Trophoblast cell (in vitro differentiated cells and primary cell): ENCODE results near the gene KCNN3.

Experiments used
- DNase-seq, 2 donors: peaks; one replicate each; pipeline ENCODE4 v3.0.0-alpha.2; 2016
- H2AFZ ChIP-seq: 2 replicates; pipeline ENCODE4 v1.6.1; 2013; ENCODE audit warnings: low read length, moderate library complexity, mild to moderate bottlenecking; ENCODE audit not compliant: insufficient read depth, poor library complexity
- H2AK5ac ChIP-seq: 2 replicates; pipeline ENCODE4 v1.6.1; 2013; ENCODE audit warnings: mild to moderate bottlenecking, low read length
- H2BK120ac ChIP-seq: 2 replicates; pipeline ENCODE4 v1.6.1; 2013; ENCODE audit warnings: low read length, mild to moderate bottlenecking, moderate library complexity; ENCODE audit not compliant: insufficient read depth, poor library complexity
- H2BK12ac ChIP-seq: 2 replicates; pipeline ENCODE4 v1.6.1; 2013; ENCODE audit warnings: mild to moderate bottlenecking, low read length, moderate library complexity
- H2BK5ac ChIP-seq: 2 replicates; pipeline ENCODE4 v1.6.1; 2013; ENCODE audit warnings: low read length, low read depth, moderate library complexity, mild to moderate bottlenecking; ENCODE audit not compliant: poor library complexity
- H3K14ac ChIP-seq: 2 replicates; pipeline ENCODE4 v1.6.1; 2013; ENCODE audit warnings: mild to moderate bottlenecking, low read length
- H3K18ac ChIP-seq: 2 replicates; pipeline ENCODE4 v1.6.1; 2013; ENCODE audit warnings: mild to moderate bottlenecking, low read length
- H3K23ac ChIP-seq: 2 replicates; pipeline ENCODE4 v1.6.1; 2013; ENCODE audit warnings: low read length
- H3K27ac ChIP-seq: 2 replicates; pipeline ENCODE4 v1.5.1; 2013; ENCODE audit warnings: low read depth, mild to moderate bottlenecking, inconsistent platforms, low read length, moderate library complexity
- H3K27me3 ChIP-seq: 2 replicates; pipeline ENCODE4 v1.6.1; 2013; ENCODE audit warnings: inconsistent platforms, mild to moderate bottlenecking, low read length, moderate library complexity; ENCODE audit not compliant: insufficient read depth
- H3K36me3 ChIP-seq, 2 experiments: 1 replicate in 1 of 2; 2 replicates in 1 of 2; pipeline ENCODE4 v1.6.1; 2013; ENCODE audit warnings: low read length in 2 of 2, mild to moderate bottlenecking in 2 of 2, moderate library complexity in 1 of 2; ENCODE audit not compliant: insufficient read depth in 2 of 2, control insufficient read depth in 1 of 2
- H3K4ac ChIP-seq: 2 replicates; pipeline ENCODE4 v1.6.1; 2013; ENCODE audit warnings: low read depth, mild to moderate bottlenecking, low read length, moderate library complexity
- H3K4me1 ChIP-seq, 2 experiments: 1 replicate in 1 of 2; 2 replicates in 1 of 2; pipeline ENCODE4 v1.6.1; 2013; ENCODE audit warnings: low read length in 2 of 2, mild to moderate bottlenecking in 2 of 2, moderate library complexity in 1 of 2; ENCODE audit not compliant: insufficient read depth in 2 of 2, control insufficient read depth in 1 of 2
- H3K4me2 ChIP-seq: 2 replicates; pipeline ENCODE4 v1.6.1; 2013; ENCODE audit warnings: inconsistent platforms, mild to moderate bottlenecking, low read length, moderate library complexity
- H3K4me3 ChIP-seq: 2 replicates; pipeline ENCODE4 v1.5.1; 2013; ENCODE audit warnings: mild to moderate bottlenecking, low read depth, low read length, inconsistent platforms
- H3K79me1 ChIP-seq: one replicate; pipeline ENCODE4 v1.6.1; 2013; ENCODE audit warnings: low read length
- H3K79me2 ChIP-seq: 2 replicates; pipeline ENCODE4 v1.6.1; 2013; ENCODE audit warnings: low read length, mild to moderate bottlenecking; ENCODE audit not compliant: control insufficient read depth, insufficient read depth, poor library complexity
- H3K9ac ChIP-seq: 2 replicates; pipeline ENCODE4 v1.6.1; 2013; ENCODE audit warnings: mild to moderate bottlenecking, low read length
- H3K9me3 ChIP-seq: 2 replicates; pipeline ENCODE4 v1.6.1; 2013; ENCODE audit warnings: low read depth, mild to moderate bottlenecking, control low read depth, inconsistent platforms, low read length; ENCODE audit not compliant: insufficient read depth
- H4K12ac ChIP-seq: 2 replicates; pipeline ENCODE4 v1.6.1; 2013; ENCODE audit warnings: low read depth, mild to moderate bottlenecking, low read length, moderate library complexity
- H4K8ac ChIP-seq: 2 replicates; pipeline ENCODE4 v1.6.1; 2013; ENCODE audit warnings: low read depth, mild to moderate bottlenecking, low read length, moderate library complexity
- H4K91ac ChIP-seq: one replicate; pipeline ENCODE4 v1.6.1; 2013; ENCODE audit warnings: low read depth, mild to moderate bottlenecking, low read length, moderate library complexity
- WGBS: extraction: QIAGEN DNeasy Blood & Tissue Kit; methylation state at CpG from one replicate; pipeline ENCODE4 v1.1.7; 2013; ENCODE audit warnings: missing lambda C conversion rate; ENCODE audit not compliant: insufficient read length, insufficient coverage; ENCODE audit errors: extremely low coverage; 5-methylcytosine and 5-hydroxymethylcytosine counted together

KCNN3 gene

GRCh38 chr1:154746622-154747299 is 123.3 kb downstream of the KCNN3 start:
- Histone ChIP-seq H3K4ac (no peak overlapping the region), H2AK5ac (no peak overlapping the region), H4K8ac (no peak overlapping the region), H3K14ac (no peak overlapping the region), H3K18ac (no peak overlapping the region), H3K79me1 (no peaks in the 10 kb centered on the region), H3K27me3 (no peaks in the 10 kb centered on the region), H3K9ac (no peak overlapping the region), H2BK120ac (no peak overlapping the region), H3K4me1 (no peaks in the 10 kb centered on the region), H2AFZ (no peak overlapping the region), H2BK12ac (no peak overlapping the region), H2BK5ac (no peak overlapping the region), H3K36me3 (no peaks in the 10 kb centered on the region), H3K4me3 (no peak overlapping the region), H3K9me3 (no peaks in the 10 kb centered on the region), H4K12ac (no peak overlapping the region), H3K4me2 (no peak overlapping the region), H3K23ac (no peak overlapping the region), H4K91ac (no peak overlapping the region), H3K79me2 (no peaks in the 10 kb centered on the region), H3K27ac (no peak overlapping the region)
- no peak for DNase-seq
- WGBS, result no CpG with 5 or more reads among the region's 6 CpGs

- Histone ChIP-seq H3K9ac (no peak overlapping the region), H3K79me2 (no peaks in the 10 kb centered on the region), H2AK5ac (no peak overlapping the region), H4K91ac (no peak overlapping the region), H3K36me3 (no peaks in the 10 kb centered on the region), H3K4me2 (no peak overlapping the region), H3K4me3 (peak overlapping the region; percentile 54), H2BK5ac (no peak overlapping the region), H3K4me1 (no peaks in the 10 kb centered on the region), H3K27ac (no peak overlapping the region), H3K23ac (no peak overlapping the region), H3K9me3 (no peaks in the 10 kb centered on the region), H3K18ac (no peak overlapping the region), H3K14ac (no peak overlapping the region), H2BK120ac (no peak overlapping the region), H3K27me3 (no peaks in the 10 kb centered on the region), H2AFZ (no peak overlapping the region), H4K12ac (no peak overlapping the region), H4K8ac (no peak overlapping the region), H2BK12ac (no peak overlapping the region), H3K79me1 (no peaks in the 10 kb centered on the region), H3K4ac (no peak overlapping the region)
- no CpG with 5 or more reads among the region's 12 CpGs for WGBS
- DNase-seq, result no peak
Observed at GRCh38 chr1:154745750-154746425, 124.2 kb downstream of the KCNN3 start.

- no peaks in the 10 kb centered on the region for H3K79me2 ChIP-seq
- DNase-seq, result no peak
- H3K4me2 ChIP-seq, result no peak overlapping the region
- no peaks in the 10 kb centered on the region for H3K4me1 ChIP-seq
- no peaks in the 10 kb centered on the region for H3K79me1 ChIP-seq
- no peak overlapping the region for H4K8ac ChIP-seq
- H4K12ac ChIP-seq, result no peak overlapping the region
- H2BK12ac ChIP-seq, result no peak overlapping the region
- no CpG with 5 or more reads among the region's 5 CpGs for WGBS
- no peaks in the 10 kb centered on the region for H3K36me3 ChIP-seq
- H2AK5ac ChIP-seq, result no peak overlapping the region
- no peak overlapping the region for H2AFZ ChIP-seq
- no peak overlapping the region for H3K27ac ChIP-seq
- H3K18ac ChIP-seq, result no peak overlapping the region
- H3K14ac ChIP-seq, result no peak overlapping the region
- no peak overlapping the region for H2BK120ac ChIP-seq
- H3K23ac ChIP-seq, result no peak overlapping the region
- H3K9me3 ChIP-seq, result no peaks in the 10 kb centered on the region
- no peaks in the 10 kb centered on the region for H3K27me3 ChIP-seq
- no peak overlapping the region for H2BK5ac ChIP-seq
- no peak overlapping the region for H3K9ac ChIP-seq
- H3K4me3 ChIP-seq, result no peak overlapping the region
- no peak overlapping the region for H4K91ac ChIP-seq
- H3K4ac ChIP-seq, result no peak overlapping the region
Observed at GRCh38 chr1:154745286-154745731, 124.8 kb downstream of the KCNN3 start.

- no CpG with 5 or more reads among the region's 9 CpGs for WGBS
Observed at GRCh38 chr1:154744352-154745035, 125.6 kb downstream of the KCNN3 start.

More at GRCh38 chr1:154744352-154745035, 125.6 kb downstream of the KCNN3 start:
- Histone ChIP-seq H3K79me1 (no peaks in the 10 kb centered on the region), H3K4ac (no peak overlapping the region), H3K27me3 (no peaks in the 10 kb centered on the region), H3K36me3 (no peaks in the 10 kb centered on the region), H3K18ac (no peak overlapping the region), H3K4me2 (no peak overlapping the region), H3K4me1 (no peaks in the 10 kb centered on the region), H3K27ac (no peak overlapping the region), H4K8ac (no peak overlapping the region), H3K79me2 (no peaks in the 10 kb centered on the region), H4K12ac (no peak overlapping the region), H3K9ac (no peak overlapping the region), H3K23ac (no peak overlapping the region), H3K4me3 (no peak overlapping the region), H3K14ac (no peak overlapping the region), H3K9me3 (no peaks in the 10 kb centered on the region), H2BK12ac (no peak overlapping the region), H2BK120ac (no peak overlapping the region), H2AK5ac (no peak overlapping the region), H4K91ac (no peak overlapping the region), H2BK5ac (no peak overlapping the region), H2AFZ (no peak overlapping the region)
- DNase-seq, result no peak
